Measurements from ENCODE around the gene SLC9A5. TPM values are rescaled to one million over a fixed set of nuclear protein-coding genes. Genes with fewer than 3 reads are reported as not detected.
A peak's percentile ranks its signal among the peaks of the same experiment; 100 is the strongest.

Gene SLC9A5
- total and polyA plus RNA-seq, 4 donors, result 1.4 to 9.1 (median 3.9) TPM

DNA sequence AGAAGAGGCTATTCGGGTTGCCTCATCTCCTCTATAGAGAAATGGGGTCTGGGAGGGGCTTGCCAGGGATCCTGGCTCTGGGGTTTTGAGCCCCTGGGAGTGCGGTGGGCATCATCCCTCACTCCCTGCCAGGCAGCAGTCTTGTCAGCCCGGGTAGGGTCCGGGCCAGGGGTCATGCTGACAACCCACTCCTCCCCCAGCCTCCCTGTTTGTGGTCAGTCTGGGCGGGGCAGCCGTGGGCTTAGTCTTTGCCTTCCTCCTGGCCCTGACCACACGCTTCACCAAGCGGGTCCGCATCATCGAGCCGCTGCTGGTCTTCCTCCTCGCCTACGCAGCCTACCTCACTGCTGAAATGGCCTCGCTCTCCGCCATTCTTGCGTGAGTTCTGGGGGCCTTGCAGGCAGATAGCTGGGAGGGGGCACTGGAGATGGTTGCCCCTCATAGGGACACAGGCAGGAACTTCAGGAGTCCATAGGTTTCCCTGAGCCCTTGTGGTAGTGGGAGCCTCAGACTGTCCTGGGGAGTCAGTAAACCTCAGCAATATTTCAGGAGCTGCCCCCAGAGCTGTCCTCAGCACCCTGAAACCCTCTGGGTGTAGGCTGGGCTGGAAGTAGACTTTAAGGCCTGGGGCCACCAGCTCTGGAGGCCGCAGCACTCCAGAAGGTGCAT, 6.9 kb downstream of the SLC9A5 start:
- Histone ChIP-seq H3K9me3 (ENCODE audit: control insufficient read depth, insufficient read depth, low read length) (no peaks in the 10 kb centered on the region), H3K27me3 (ENCODE audit: control insufficient read depth, insufficient read depth, low read length) (peaks cover under 1% of the 10 kb centered on the region), H3K36me3 (ENCODE audit: control insufficient read depth, insufficient read depth, low read length) (peaks cover 29% of the 10 kb centered on the region), H3K4me1 (ENCODE audit: control insufficient read depth, insufficient read depth, low read length) (no peaks in the 10 kb centered on the region), H3K27ac (ENCODE audit: low read depth, low read length) (no peak overlapping the region), H3K4me3 (ENCODE audit: low read depth, low read length) (no peak overlapping the region)
- WGBS (ENCODE audit: insufficient coverage), result 94% methylated on average over 17 of the region's 17 CpGs
- DNase-seq (ENCODE audit: low read depth in 4 of 6, low spot score in 6 of 6), result no peak

DNA sequence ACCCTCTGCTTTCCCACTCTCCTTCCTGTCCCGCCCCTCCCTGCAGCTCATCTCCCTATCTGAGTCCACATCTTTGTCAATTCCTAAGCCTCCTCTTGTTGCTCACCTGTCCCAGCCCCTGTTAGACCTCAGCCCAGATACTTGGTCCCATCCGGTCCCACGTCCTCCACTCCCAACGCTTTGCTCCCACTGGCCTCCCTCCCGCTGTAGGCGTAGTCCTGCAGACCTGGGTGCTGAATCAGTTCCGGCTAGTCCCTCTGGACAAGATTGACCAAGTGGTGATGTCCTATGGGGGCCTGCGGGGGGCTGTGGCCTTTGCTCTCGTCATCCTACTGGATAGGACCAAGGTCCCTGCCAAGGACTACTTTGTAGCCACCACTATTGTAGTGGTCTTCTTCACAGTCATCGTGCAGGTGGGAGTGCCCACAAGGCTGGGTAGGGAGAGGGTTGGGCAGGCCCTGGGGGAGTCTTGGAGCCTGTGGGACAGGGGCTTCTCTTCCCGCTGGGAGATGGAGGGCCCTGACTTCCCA, 8.0 kb downstream of the SLC9A5 start:
- Histone ChIP-seq H3K4me1 (ENCODE audit: control insufficient read depth, insufficient read depth, low read length) (no peaks in the 10 kb centered on the region), H3K27ac (ENCODE audit: low read depth, low read length) (no peak overlapping the region), H3K9me3 (ENCODE audit: control insufficient read depth, insufficient read depth, low read length) (no peaks in the 10 kb centered on the region), H3K4me3 (ENCODE audit: low read depth, low read length) (no peak overlapping the region), H3K27me3 (ENCODE audit: control insufficient read depth, insufficient read depth, low read length) (no peaks in the 10 kb centered on the region), H3K36me3 (ENCODE audit: control insufficient read depth, insufficient read depth, low read length) (peaks cover 29% of the 10 kb centered on the region)
- DNase-seq (ENCODE audit: low read depth in 4 of 6, low spot score in 6 of 6), result no peak
- 90% methylated on average over 11 of the region's 11 CpGs for WGBS (ENCODE audit: insufficient coverage)

DNA sequence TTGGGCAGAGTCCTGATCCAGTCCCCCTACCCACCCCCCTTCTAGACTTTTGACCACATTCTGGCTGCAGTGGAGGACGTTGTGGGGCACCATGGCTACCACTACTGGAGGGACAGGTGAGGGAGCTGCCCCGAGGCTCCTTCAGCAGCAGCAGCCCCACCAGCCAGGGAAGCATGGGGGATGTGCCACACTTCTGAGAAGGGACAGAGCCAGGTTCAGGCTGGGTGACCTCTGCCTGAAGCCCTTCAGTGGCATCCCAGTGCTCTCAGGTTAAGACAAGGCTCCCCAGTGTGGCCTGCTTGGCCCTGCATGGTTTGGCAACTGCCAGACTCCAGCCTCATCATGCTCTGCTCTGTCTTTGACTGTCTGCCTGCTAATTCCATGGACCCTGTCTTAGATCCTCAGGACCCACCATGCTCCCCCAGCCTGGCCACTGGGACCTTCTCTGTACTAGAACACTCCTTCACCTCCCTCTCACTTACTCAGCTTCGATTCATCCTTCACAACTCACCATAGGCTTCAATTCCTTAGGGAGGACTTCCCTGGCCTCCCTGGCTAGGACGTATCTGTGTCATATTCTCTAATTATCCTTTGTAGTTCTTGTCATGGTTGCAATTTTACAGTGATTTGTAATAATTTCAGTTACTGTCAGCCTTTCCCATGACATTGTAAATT, 8.8 kb downstream of the SLC9A5 start:
- no peaks in the 10 kb centered on the region for H3K27me3 ChIP-seq (ENCODE audit: control insufficient read depth, insufficient read depth, low read length)
- no peak overlapping the region for H3K27ac ChIP-seq (ENCODE audit: low read depth, low read length)
- WGBS (ENCODE audit: insufficient coverage), result 86% methylated on average over 3 of the region's 4 CpGs
- no peak overlapping the region for H3K4me3 ChIP-seq (ENCODE audit: low read depth, low read length)
- H3K4me1 ChIP-seq (ENCODE audit: control insufficient read depth, insufficient read depth, low read length), result no peaks in the 10 kb centered on the region
- H3K36me3 ChIP-seq (ENCODE audit: control insufficient read depth, insufficient read depth, low read length), result peaks cover 29% of the 10 kb centered on the region
- no peak for DNase-seq (ENCODE audit: low read depth in 4 of 6, low spot score in 6 of 6)
- H3K9me3 ChIP-seq (ENCODE audit: control insufficient read depth, insufficient read depth, low read length), result no peaks in the 10 kb centered on the region

GRCh38 chr16:67258161-67258835, 9.5 kb downstream of the SLC9A5 start:
- Histone ChIP-seq H3K9me3 (ENCODE audit: control insufficient read depth, insufficient read depth, low read length) (no peaks in the 10 kb centered on the region), H3K4me3 (ENCODE audit: low read depth, low read length) (no peak overlapping the region), H3K36me3 (ENCODE audit: control insufficient read depth, insufficient read depth, low read length) (peaks cover 29% of the 10 kb centered on the region), H3K4me1 (ENCODE audit: control insufficient read depth, insufficient read depth, low read length) (no peaks in the 10 kb centered on the region), H3K27me3 (ENCODE audit: control insufficient read depth, insufficient read depth, low read length) (no peaks in the 10 kb centered on the region), H3K27ac (ENCODE audit: low read depth, low read length) (no peak overlapping the region)
- DNase-seq (ENCODE audit: low read depth in 4 of 6, low spot score in 6 of 6), result no peak
- 87% methylated on average over 9 of the region's 11 CpGs for WGBS (ENCODE audit: insufficient coverage)

GRCh38 chr16:67259705-67260104, 10.9 kb downstream of the SLC9A5 start:
- Histone ChIP-seq H3K27me3 (ENCODE audit: control insufficient read depth, insufficient read depth, low read length) (no peaks in the 10 kb centered on the region), H3K4me3 (ENCODE audit: low read depth, low read length) (no peak overlapping the region), H3K4me1 (ENCODE audit: control insufficient read depth, insufficient read depth, low read length) (no peaks in the 10 kb centered on the region), H3K9me3 (ENCODE audit: control insufficient read depth, insufficient read depth, low read length) (no peaks in the 10 kb centered on the region), H3K27ac (ENCODE audit: low read depth, low read length) (no peak overlapping the region), H3K36me3 (ENCODE audit: control insufficient read depth, insufficient read depth, low read length) (peaks cover 28% of the 10 kb centered on the region)
- WGBS (ENCODE audit: insufficient coverage), result 89% methylated on average over 10 of the region's 12 CpGs
- DNase-seq (ENCODE audit: low read depth in 4 of 6, low spot score in 6 of 6), result no peak

- no peak overlapping the region for H3K27ac ChIP-seq (ENCODE audit: low read depth, low read length)
- DNase-seq (ENCODE audit: low read depth in 4 of 6, low spot score in 6 of 6), result peak in 2 of 6 donors; percentile 50 to 67
- H3K9me3 ChIP-seq (ENCODE audit: control insufficient read depth, insufficient read depth, low read length), result no peaks in the 10 kb centered on the region
- H3K4me1 ChIP-seq (ENCODE audit: control insufficient read depth, insufficient read depth, low read length), result no peaks in the 10 kb centered on the region
- WGBS (ENCODE audit: insufficient coverage), result 84% methylated on average over 4 of the region's 4 CpGs
- peaks cover 22% of the 10 kb centered on the region for H3K36me3 ChIP-seq (ENCODE audit: control insufficient read depth, insufficient read depth, low read length)
- no peak overlapping the region for H3K4me3 ChIP-seq (ENCODE audit: low read depth, low read length)
- H3K27me3 ChIP-seq (ENCODE audit: control insufficient read depth, insufficient read depth, low read length), result no peaks in the 10 kb centered on the region
Observed at GRCh38 chr16:67260426-67261063, 11.8 kb downstream of the SLC9A5 start.

GRCh38 chr16:67263201-67263600, 14.4 kb downstream of the SLC9A5 start:
- WGBS (ENCODE audit: insufficient coverage), result 91% methylated on average over 3 of the region's 3 CpGs
- DNase-seq (ENCODE audit: low read depth in 4 of 6, low spot score in 6 of 6), result no peak

GRCh38 chr16:67264277-67264676, 15.5 kb downstream of the SLC9A5 start:
- peaks cover 4% of the 10 kb centered on the region for H3K36me3 ChIP-seq (ENCODE audit: control insufficient read depth, insufficient read depth, low read length)
- no peaks in the 10 kb centered on the region for H3K27me3 ChIP-seq (ENCODE audit: control insufficient read depth, insufficient read depth, low read length)
- 83% methylated on average over 9 of the region's 9 CpGs for WGBS (ENCODE audit: insufficient coverage)
- no peak for DNase-seq (ENCODE audit: low read depth in 4 of 6, low spot score in 6 of 6)
- no peaks in the 10 kb centered on the region for H3K4me1 ChIP-seq (ENCODE audit: control insufficient read depth, insufficient read depth, low read length)
- no peak overlapping the region for H3K27ac ChIP-seq (ENCODE audit: low read depth, low read length)
- H3K9me3 ChIP-seq (ENCODE audit: control insufficient read depth, insufficient read depth, low read length), result no peaks in the 10 kb centered on the region
- H3K4me3 ChIP-seq (ENCODE audit: low read depth, low read length), result no peak overlapping the region

More at GRCh38 chr16:67263201-67263600, 14.4 kb downstream of the SLC9A5 start:
- Histone ChIP-seq H3K27me3 (ENCODE audit: control insufficient read depth, insufficient read depth, low read length) (no peaks in the 10 kb centered on the region), H3K4me3 (ENCODE audit: low read depth, low read length) (no peak overlapping the region), H3K27ac (ENCODE audit: low read depth, low read length) (no peak overlapping the region), H3K4me1 (ENCODE audit: control insufficient read depth, insufficient read depth, low read length) (no peaks in the 10 kb centered on the region), H3K9me3 (ENCODE audit: control insufficient read depth, insufficient read depth, low read length) (no peaks in the 10 kb centered on the region), H3K36me3 (ENCODE audit: control insufficient read depth, insufficient read depth, low read length) (peaks cover 4% of the 10 kb centered on the region)

DNA sequence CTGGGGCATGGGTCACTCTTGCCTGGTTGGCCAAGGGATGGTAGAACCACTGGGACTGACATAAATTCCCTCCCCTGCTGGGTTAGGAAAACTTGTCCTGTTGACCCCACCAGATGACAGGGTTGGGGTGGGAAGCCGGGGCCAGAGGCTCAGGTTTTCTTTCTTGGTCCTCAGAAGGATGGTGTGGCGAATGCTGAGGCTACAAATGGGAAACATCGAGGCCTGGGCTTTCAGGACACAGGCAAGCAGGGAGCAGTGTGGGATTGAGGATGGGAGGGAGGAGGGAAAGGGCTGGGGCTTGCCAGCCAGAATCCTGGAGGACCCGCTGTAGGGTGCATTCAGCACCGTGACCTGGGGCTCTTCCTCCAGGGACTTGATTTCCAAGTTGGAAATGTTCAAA, 16.1 kb downstream of the SLC9A5 start:
- no peaks in the 10 kb centered on the region for H3K9me3 ChIP-seq (ENCODE audit: control insufficient read depth, insufficient read depth, low read length)
- H3K4me3 ChIP-seq (ENCODE audit: low read depth, low read length), result no peak overlapping the region
- no peaks in the 10 kb centered on the region for H3K36me3 ChIP-seq (ENCODE audit: control insufficient read depth, insufficient read depth, low read length)
- 90% methylated on average over 5 of the region's 5 CpGs for WGBS (ENCODE audit: insufficient coverage)
- DNase-seq (ENCODE audit: low read depth in 4 of 6, low spot score in 6 of 6), result no peak
- H3K27me3 ChIP-seq (ENCODE audit: control insufficient read depth, insufficient read depth, low read length), result no peaks in the 10 kb centered on the region
- no peak overlapping the region for H3K27ac ChIP-seq (ENCODE audit: low read depth, low read length)
- H3K4me1 ChIP-seq (ENCODE audit: control insufficient read depth, insufficient read depth, low read length), result no peaks in the 10 kb centered on the region
